Mesothelial cell of epicardium (in vitro differentiated cells): ENCODE results near the gene SAXO2. TPM values are rescaled to one million over a fixed set of nuclear protein-coding genes. Genes with fewer than 3 reads are reported as not detected.
"Not testable (repeated sequence)": the region's sequence is repeated elsewhere in the genome, so short reads cannot be mapped to it uniquely, and the experiment has no call there.

Source experiments
- DNase-seq, 2 experiments: peaks; one replicate each; pipeline ENCODE4 v3.0.0; 2021; ENCODE audit warnings: low spot score in 2 of 2; ENCODE audit not compliant: unreplicated experiment in 2 of 2
- H3K27ac Mint-ChIP-seq: 2 replicates; pipeline ENCODE4 v1.8.0; 2021; ENCODE audit warnings: mixed read lengths
- H3K27me3 Mint-ChIP-seq: 2 replicates; pipeline ENCODE4 v1.8.0; 2021; ENCODE audit warnings: low read depth, mixed read lengths
- H3K36me3 Mint-ChIP-seq: 2 replicates; pipeline ENCODE4 v1.8.0; 2021; ENCODE audit warnings: mixed read lengths
- H3K4me1 Mint-ChIP-seq: 2 replicates; pipeline ENCODE4 v1.8.0; 2021; ENCODE audit warnings: mixed read lengths
- H3K4me3 Mint-ChIP-seq: 2 replicates; pipeline ENCODE4 v1.8.0; 2021; ENCODE audit warnings: mild to moderate bottlenecking, moderate library complexity, mixed read lengths
- H3K9me3 Mint-ChIP-seq: 2 replicates; pipeline ENCODE4 v1.8.0; 2021; ENCODE audit warnings: mixed read lengths
- total RNA-seq: library from RNA; stranded (reverse); gene quantifications from 3 replicates; pipeline ENCODE4 v1.2.1, GENCODE V29; 2021
- TF ChIP-seq, protein P1 (sequence below): fragments of 200-600 bp; sonication (generic); IDR thresholded peaks from one replicate; pipeline ENCODE4 v1.5.0; 2021; ENCODE audit warnings: antibody characterized with exemption; ENCODE audit not compliant: unreplicated experiment

SAXO2 gene
- total RNA-seq, 1 donor from 2014 or later = 4.3 TPM

DNA sequence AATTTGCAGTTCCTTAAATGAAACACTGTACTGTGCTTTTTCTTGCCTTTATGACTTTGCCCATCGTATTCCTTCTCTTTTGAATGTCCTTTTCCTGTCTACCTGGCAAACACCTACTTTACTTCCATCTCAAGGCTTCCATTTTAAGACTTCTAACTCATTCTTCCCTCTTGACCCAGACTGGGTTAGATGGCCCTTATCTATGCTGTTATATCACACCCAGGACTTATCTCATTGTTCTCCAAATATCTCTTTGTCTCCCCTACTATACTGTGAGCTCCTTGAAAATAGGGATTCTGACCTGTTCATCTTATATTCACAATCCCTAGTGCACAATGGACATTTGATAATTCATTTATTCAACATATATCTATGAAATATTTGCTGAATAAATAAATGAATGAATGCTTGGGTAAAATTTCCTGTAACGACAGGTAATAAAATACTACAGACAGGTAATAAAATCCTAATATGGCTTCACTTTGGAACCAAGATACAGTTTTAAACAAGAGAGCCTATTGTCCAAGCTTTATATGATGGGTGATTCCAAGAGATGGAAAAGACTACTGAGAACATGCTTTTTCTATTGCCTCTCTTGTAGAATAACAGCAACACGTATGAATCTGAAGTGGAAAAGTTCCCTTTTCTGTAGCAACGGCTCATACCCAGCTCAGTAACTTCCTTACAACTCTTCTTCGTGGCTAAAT is 22.8 kb upstream of the SAXO2 start:
- DNase-seq = no peak
- Mint-ChIP-seq H3K27me3 (no peaks in the 10 kb centered on the region), H3K9me3 (no peaks in the 10 kb centered on the region), H3K36me3 (peaks cover 21% of the 10 kb centered on the region), H3K4me3 (no peak overlapping the region), H3K4me1 (peaks cover 2% of the 10 kb centered on the region), H3K27ac (no peak overlapping the region)
- TF ChIP-seq, protein P1, sequence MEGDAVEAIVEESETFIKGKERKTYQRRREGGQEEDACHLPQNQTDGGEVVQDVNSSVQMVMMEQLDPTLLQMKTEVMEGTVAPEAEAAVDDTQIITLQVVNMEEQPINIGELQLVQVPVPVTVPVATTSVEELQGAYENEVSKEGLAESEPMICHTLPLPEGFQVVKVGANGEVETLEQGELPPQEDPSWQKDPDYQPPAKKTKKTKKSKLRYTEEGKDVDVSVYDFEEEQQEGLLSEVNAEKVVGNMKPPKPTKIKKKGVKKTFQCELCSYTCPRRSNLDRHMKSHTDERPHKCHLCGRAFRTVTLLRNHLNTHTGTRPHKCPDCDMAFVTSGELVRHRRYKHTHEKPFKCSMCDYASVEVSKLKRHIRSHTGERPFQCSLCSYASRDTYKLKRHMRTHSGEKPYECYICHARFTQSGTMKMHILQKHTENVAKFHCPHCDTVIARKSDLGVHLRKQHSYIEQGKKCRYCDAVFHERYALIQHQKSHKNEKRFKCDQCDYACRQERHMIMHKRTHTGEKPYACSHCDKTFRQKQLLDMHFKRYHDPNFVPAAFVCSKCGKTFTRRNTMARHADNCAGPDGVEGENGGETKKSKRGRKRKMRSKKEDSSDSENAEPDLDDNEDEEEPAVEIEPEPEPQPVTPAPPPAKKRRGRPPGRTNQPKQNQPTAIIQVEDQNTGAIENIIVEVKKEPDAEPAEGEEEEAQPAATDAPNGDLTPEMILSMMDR = no peak

DNA sequence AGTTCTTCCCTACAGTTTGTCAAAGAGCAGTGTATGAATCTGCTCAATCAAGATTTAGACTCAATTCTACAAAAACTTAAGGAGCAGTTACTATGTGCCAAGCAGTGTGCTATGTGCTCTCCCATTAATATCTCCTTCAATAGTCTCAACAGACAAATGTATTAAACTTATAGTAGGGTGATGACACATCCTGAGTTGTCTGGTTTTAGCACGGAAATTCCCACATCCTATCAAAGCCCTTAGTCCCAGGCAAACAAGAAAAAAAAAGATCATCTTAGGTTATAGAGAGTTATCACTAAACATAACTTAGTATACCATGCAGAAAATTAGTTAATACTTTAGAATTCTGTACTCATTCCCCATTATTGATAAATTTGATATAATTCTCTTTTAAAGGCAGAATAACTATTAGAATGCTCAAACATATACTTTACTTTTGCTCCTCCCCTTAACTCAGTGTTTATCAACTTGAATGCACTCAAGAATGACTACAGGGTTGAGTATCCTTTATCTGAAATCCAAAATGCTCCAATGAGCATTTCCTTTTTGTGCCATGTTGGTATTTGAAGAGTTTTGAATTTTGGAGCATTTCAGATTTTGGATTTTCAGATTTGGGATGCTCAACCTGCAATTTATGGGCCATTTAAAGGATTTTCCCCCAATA is 20.6 kb upstream of the SAXO2 start:
- not testable (repeated sequence) for H3K4me1 Mint-ChIP-seq, H3K4me3 Mint-ChIP-seq, H3K27me3 Mint-ChIP-seq, H3K9me3 Mint-ChIP-seq, DNase-seq, H3K27ac Mint-ChIP-seq
- H3K36me3 Mint-ChIP-seq = peaks cover 25% of the 10 kb centered on the region

DNA sequence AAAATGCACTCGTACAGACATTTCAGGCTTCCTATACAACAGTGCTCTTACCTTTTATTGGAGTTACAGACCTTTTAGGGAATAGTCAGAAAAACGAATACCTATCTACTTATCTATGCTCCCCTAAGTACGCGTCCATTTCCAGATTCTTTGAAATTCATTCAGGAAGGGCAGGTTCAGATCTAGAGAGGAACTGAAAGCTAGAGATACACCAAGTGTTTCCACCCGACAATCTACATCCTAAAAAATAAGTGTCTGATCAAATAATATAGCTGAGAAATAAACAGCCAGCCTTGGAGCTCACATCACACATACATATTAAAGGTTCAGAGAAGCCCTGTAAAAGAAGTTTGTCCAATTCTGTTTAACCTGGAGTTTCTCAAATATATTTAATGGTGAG is 19.0 kb upstream of the SAXO2 start:
- H3K9me3 Mint-ChIP-seq = not testable (repeated sequence)

DNA sequence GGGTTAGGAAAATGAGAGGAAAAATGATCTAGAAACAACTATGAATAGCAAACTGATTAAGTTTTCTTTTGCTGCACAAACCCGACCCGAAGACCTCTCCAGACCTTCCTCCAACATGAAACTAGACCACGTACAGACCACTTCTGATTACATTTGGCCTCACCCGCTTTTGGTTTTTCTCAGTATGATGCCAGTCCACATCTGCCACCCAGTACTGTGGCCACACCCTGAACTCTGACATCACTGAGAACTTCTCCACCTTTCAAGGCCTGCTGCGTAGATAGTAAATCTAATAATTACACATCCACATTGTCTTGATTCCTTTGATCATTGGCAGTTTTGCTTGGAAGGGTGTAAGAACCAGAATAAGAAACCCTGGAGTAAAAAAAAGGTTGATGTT is 16.7 kb upstream of the SAXO2 start:
- H3K4me3 Mint-ChIP-seq, H3K4me1 Mint-ChIP-seq, H3K27ac Mint-ChIP-seq, DNase-seq, H3K27me3 Mint-ChIP-seq, H3K9me3 Mint-ChIP-seq: not testable (repeated sequence)
- H3K36me3 Mint-ChIP-seq = peaks cover 10% of the 10 kb centered on the region

More for the DNA sequence above, 19.0 kb upstream of the SAXO2 start:
- H3K27ac Mint-ChIP-seq, DNase-seq, H3K4me3 Mint-ChIP-seq, H3K27me3 Mint-ChIP-seq, H3K4me1 Mint-ChIP-seq: not testable (repeated sequence)
- peaks cover 21% of the 10 kb centered on the region for H3K36me3 Mint-ChIP-seq

DNA sequence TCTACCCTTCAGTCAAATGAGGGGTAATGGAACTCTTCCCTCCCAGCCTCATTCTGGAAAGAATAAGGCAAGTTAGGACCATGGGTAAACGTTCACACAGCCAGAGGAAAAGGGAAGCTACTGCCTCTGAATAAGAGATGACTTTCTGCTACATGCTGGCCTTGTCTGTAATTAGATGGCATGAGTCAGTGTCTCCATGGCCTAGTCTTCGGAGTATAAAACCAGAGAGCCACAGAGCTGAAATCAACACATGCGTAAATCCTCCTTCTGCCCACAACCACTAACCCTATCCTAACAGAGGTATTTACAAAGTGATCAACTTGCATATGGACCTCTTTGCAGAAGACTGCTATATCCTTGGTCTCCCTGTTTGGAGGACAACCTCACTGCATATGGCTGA is 14.4 kb upstream of the SAXO2 start:
- H3K9me3 Mint-ChIP-seq, H3K4me1 Mint-ChIP-seq, H3K4me3 Mint-ChIP-seq, H3K27me3 Mint-ChIP-seq, H3K27ac Mint-ChIP-seq, DNase-seq, H3K36me3 Mint-ChIP-seq: not testable (repeated sequence)

DNA sequence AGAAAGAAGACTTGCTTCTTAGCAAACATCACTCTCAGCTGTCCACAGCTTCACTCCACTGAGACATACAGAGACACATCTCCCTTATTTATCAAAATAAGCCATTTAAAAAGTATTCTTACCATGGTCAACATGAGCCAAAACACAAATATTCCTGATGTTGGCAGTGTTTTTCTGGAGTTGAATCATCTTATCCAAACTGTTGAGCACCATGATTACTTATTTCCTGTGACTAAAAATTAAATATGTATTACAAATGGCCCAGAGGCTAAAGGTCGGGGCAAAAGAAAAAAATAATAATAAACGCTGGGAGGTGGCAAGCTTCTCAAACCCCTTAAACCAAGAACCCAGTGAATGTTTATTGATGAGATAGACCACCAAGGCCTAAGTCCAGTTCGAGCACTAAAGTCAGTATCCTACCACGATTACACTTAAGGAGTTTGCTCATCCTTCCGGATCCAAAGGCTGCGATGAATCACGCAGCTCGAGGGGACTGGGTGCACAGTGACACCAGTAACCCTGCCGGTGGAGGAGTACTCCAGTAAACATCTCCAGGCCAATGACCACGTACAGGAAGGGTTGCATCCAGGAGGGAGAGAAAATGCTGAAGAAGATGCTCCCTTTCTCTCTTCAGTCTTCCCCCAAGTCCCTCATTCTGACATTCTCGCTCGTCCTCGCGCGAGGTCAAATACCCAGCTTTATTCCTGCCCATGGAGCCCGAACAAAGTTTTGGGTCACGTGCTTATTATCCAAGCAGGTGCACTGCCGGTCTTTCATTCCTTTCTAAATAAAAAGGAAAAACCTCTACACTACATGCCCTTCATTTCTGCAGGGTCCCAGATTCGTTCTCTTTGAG is 824 bp upstream of the SAXO2 start:
- Mint-ChIP-seq H3K4me1 (peaks cover 22% of the 10 kb centered on the region), H3K4me3 (peak overlapping the region; percentile 91), H3K36me3 (peaks cover 12% of the 10 kb centered on the region), H3K27ac (peak overlapping the region; percentile 70)
- not testable (repeated sequence) for H3K27me3 Mint-ChIP-seq, H3K9me3 Mint-ChIP-seq
- peak in 1 of 2 experiments; percentile 39 for DNase-seq

DNA sequence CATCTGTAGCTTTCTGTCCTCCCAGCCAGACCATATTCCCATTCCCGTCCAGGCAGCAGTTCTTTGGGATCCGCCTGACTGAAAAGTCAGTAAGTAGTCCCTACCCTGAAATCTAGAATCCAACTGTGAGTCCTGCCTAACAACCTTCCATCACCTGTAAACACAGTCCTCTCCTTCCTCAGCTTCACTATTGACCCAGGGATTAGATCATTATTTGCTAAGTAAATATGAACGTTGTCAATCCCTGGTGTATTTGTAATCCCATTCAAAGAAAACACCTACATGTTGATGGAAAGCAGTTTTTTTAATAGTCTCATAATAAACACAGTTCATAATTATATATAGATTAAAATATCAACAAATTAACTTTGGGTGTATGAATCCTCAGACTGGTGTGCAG is 732 bp downstream of the SAXO2 start:
- Mint-ChIP-seq H3K27ac (peak overlapping the region; percentile 70), H3K9me3 (no peaks in the 10 kb centered on the region), H3K4me1 (peaks cover 24% of the 10 kb centered on the region), H3K4me3 (peak overlapping the region; percentile 91), H3K36me3 (peaks cover 3% of the 10 kb centered on the region), H3K27me3 (no peaks in the 10 kb centered on the region)
- DNase-seq = no peak
- TF ChIP-seq, protein P1 = no peak

DNA sequence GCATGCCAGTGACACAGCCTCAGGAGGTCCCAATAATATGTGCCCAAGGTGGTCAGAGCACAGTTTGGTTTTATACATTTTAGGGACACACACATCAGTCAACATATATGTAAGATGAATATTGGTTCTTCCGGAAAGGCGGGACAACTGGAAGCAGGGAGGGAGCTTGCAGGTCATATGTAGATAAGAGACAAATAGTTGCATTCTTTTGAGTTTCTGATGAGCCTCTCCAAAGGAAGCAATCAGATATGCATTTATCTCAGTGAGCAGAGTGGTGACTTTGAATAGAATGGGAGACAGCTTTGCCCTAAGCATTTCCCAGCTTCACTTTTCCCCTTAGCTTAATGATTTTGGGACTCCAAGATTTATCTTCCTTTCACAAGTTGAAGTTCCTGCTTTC is 4.5 kb downstream of the SAXO2 start:
- DNase-seq, H3K27me3 Mint-ChIP-seq, H3K36me3 Mint-ChIP-seq, H3K4me3 Mint-ChIP-seq, H3K4me1 Mint-ChIP-seq, H3K27ac Mint-ChIP-seq, H3K9me3 Mint-ChIP-seq: not testable (repeated sequence)

DNA sequence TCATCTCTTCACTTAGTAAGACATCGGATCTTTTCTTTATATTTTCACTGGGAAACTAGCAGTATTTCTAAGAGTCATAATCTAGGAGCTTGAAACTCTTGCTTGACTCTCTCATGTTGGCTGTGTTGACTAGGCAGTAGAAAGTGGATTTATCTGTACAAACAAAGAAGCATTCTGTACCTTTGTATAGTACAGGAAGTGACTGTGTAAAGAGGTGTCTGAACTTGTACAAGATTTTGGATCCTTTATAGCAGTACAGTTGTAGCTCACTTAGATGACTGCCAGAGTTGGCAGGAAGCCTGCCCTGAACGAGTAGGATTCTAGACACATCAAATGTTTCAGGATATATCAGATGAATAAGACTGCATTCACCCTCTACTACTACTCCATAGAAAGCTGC is 5.8 kb downstream of the SAXO2 start:
- DNase-seq, H3K9me3 Mint-ChIP-seq, H3K36me3 Mint-ChIP-seq, H3K27ac Mint-ChIP-seq, H3K27me3 Mint-ChIP-seq, H3K4me1 Mint-ChIP-seq, H3K4me3 Mint-ChIP-seq: not testable (repeated sequence)
